GM19240 (cell line): ENCODE data around the gene TDRD15.
"Not testable (repeated sequence)": the region's sequence is repeated elsewhere in the genome, so short reads cannot be mapped to it uniquely, and the experiment has no call there.

ENCODE experiments used
- DNase-seq: peaks from one replicate; pipeline ENCODE4 v3.0.0; 2011; ENCODE audit warnings: low spot score; ENCODE audit not compliant: insufficient read length

TDRD15 gene

GRCh38 chr2:21123473-21124393 lies at the start of gene TDRD15:
TSS of gene TDRD15 (plus strand) at chr2:21123968. CDS start at chr2:21137468, 13,500 bp downstream.
- DNase-seq = no peak

DNA sequence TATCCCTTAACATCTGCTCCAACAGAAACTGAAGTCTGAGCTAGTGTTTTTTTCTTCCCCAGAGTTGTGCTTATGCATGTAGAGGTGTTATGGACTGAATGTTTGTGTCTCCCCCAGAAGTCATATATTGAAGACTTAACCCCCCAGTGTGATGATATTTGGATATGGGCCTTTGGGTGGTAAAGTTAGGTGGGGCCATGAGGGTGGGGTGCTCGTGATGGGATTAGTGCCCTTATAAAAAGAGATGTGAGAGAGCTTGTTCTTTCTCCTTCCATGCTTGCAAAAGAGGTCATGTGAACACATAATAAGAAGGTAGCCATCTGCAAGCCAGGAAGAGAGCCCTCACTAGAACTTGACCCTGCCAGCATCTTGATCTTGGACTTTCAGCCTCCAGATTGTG lies 45.5 kb upstream of the TDRD15 start:
- DNase-seq = no peak

DNA sequence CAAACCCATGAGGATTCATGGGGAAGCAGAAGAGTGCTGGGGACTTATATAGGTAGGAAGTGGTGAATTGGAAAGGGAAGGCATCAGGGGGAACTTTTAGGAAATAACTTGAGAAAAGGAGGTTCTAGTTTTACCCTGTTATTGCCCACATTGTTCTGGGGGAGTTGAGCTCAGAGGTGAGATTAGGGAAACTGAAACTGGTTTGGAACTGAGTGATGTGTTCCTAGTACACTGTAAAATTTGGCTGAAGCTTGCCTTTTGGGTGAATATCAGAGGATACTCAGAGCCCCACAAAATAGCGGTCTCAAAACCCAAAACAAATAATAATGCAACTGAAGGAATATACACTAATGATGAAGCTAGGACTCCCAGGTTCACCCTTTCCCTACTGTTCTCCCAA lies 40.3 kb upstream of the TDRD15 start:
- no peak for DNase-seq

- DNase-seq = no peak
These were observed 39.4 kb upstream of the TDRD15 start for GRCh38 chr2:21084401-21084800.

DNA sequence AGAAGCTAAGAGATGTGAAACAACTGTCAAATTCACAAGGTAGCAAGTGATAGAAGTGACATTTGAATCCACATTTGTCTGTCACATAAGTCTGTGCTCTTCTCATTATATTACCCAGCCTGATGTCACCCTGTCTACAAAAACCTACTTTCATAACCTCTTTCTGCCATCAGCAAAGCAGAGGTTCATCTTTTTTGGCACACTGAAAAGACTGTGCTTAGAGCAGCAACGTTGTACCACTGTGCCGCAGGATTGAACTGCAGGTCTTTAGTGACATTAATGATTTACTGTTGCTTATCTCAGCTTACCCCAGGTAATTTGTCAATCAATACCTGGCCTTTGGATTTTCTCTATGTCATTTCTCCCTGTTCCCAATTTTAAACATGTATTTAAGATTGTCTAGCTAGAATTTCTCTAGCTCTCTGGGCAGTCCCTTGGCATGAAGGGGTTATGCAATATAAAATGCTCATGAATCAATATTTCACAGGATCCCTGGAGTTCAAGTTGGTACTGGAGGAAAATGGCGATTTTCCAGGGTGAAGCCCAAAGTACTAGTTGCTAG lies 31.4 kb upstream of the TDRD15 start:
- no peak for DNase-seq

DNA sequence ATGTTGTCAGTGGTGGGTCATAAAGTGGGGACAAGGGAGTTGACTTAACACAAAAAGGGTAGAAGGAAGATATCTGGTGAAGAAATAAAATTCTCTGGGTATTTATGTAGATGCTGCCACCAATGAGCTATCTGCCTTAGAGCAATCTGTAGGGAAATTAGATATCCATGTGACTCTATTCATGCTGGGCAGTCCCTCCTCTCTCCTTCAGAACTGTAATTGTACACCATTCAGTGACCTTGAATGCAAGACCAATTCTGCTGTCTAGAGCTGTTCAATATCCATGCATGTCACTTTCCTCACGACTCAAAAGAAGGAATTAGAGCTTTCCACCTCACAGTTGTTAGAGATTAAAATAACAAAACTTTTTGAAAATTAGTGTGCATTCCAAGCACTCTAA lies 28.6 kb upstream of the TDRD15 start:
- DNase-seq = no peak

DNA sequence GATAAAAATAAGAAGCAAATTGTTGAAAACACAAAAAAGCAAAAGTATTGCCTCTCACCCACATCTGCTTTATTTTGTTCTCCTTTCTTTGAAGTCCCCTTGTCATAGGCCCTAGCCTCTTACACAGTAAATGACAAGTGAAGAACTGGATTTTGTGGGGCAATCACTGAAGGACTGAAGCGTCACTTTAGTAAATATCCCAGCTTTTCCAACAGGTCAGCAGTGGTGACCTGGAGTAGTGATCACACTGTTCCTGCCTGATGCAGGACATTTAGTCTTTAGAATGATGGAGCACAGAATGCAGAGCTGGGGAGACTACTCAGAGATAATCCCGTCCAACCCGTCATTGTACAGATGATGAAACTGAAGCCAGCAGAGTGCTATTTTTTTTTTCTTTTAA lies 28.1 kb upstream of the TDRD15 start:
- no peak for DNase-seq

- DNase-seq = no peak
These were observed 27.3 kb upstream of the TDRD15 start for GRCh38 chr2:21096458-21096857.

- DNase-seq = no peak
These were observed 26.4 kb upstream of the TDRD15 start for GRCh38 chr2:21097331-21097730.

DNA sequence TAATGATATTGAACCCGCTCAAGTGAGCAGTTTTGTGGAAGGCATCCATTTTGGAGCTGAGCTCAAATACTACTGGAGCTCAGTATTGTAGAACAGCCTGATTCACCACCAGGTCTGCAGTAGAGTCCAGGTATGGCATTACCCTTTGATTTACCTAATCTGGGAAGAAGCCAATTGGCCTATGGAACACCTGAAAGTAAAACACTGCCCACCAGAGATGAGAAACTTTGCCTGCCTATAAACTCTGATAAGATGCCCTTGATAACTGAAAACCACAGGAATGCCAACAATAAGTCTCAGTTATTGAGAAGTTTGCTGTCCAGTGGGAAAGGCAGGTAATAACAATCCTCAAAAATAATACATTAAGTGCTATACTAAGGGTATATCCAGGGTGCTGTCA lies 25.5 kb upstream of the TDRD15 start:
- no peak for DNase-seq

- DNase-seq = no peak
These were observed 24.4 kb upstream of the TDRD15 start for GRCh38 chr2:21099281-21099907.

GRCh38 chr2:21101514-21102155 lies 22.1 kb upstream of the TDRD15 start:
- not testable (repeated sequence) for DNase-seq

- DNase-seq = no peak
These were observed 21.4 kb upstream of the TDRD15 start for GRCh38 chr2:21102356-21102755.

- DNase-seq = no peak
These were observed 20.4 kb upstream of the TDRD15 start for GRCh38 chr2:21103274-21103891.

GRCh38 chr2:21104030-21104660 lies 19.6 kb upstream of the TDRD15 start:
- no peak for DNase-seq

DNA sequence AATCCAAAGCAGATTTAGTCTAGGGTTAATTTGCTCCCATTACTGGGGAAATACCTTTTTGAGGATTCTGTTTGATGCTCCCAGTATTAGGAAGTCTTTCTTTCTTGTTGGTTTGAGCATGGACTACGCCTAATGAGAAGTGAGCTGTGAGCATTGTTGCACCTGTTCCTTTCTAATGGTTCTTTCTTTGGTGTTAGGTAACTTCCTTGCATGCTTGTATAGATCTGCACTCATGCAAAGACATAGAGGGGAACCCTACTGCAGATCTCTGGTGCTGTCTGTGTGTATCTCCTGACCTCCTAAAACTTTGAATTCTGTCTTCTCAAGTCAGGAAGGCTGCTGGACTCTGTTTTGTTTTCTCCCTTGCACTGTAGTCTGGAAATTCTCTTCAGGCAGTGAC lies 12.8 kb upstream of the TDRD15 start:
- no peak for DNase-seq

- DNase-seq = no peak
These were observed 6.1 kb upstream of the TDRD15 start for GRCh38 chr2:21117688-21118087.

DNA sequence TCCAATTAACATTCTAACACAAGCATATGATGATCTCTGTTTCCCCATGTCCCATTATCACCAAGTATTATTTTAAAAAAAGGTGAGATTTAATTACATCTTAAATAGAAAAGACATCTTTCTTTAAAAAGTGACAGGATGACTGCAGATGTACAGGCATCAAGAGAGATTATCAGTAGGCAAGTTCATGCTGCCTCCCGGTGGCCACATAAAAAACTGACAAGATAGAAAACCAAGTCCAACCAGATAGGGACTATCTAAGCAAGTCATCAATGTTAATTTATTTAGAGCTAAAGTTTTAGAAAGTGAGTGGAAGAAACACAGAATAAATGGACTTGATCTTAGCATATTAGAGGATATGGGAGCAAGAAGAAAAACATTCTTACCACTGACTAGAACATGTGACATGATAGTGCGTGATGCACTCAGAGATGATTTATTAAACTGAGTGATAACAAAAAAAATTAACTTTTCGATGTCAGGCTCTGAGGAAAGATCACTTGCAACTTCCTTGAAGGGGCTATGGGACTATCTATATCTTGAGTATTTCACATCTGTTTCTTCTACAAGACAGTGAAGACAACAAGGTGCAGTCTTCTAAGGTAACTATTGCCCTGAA lies 5.4 kb upstream of the TDRD15 start:
- no peak for DNase-seq

- DNase-seq = no peak
These were observed 8.1 kb downstream of the TDRD15 start for GRCh38 chr2:21131861-21132260.

DNA sequence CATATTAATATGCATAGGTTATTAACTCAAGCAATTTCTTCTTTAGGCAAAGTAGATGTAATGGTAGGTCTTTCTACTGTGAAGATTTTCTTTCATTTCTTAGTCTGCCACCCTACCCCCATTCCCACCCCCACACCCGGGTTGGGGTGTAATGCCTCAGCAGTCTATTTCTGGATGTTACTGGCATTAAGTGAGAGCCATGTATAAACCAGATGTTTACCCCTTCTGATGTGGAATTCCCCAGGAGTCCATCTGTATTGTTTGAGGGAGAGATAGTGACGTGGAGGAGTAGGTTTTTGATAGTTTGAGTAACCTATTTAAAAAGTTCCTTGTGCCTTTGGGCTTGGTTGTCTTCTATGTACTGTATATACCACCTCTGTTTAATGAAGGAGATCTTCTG lies 11.8 kb downstream of the TDRD15 start:
- DNase-seq = no peak

GRCh38 chr2:21142149-21142548 lies 18.4 kb downstream of the TDRD15 start:
- no peak for DNase-seq
